HepG2 (cell line): ENCODE results near the gene KLF16. TPM values are rescaled to one million over a fixed set of nuclear protein-coding genes. Genes with fewer than 3 reads are reported as not detected.

Experiments used
- ARID5B ChIP-seq: IDR thresholded peaks from 2 replicates; pipeline ENCODE4 v1.4.0; 2020; ENCODE audit warnings: mild to moderate bottlenecking, missing genetic modification reagents
- CENPT ChIP-seq: sonication (generic); formaldehyde crosslinking; IDR thresholded peaks from 2 replicates; pipeline ENCODE4 v1.8.0; 2022; ENCODE audit warnings: low read depth, mild to moderate bottlenecking, moderate library complexity, missing genetic modification reagents
- EZH2 ChIP-seq: conservative IDR thresholded peaks from 2 replicates; pipeline ENCODE4 v1.6.1; 2012; ENCODE audit warnings: mild to moderate bottlenecking, low read depth, low read length, moderate library complexity
- HDAC2 ChIP-seq: sonication (generic); formaldehyde crosslinking; IDR thresholded peaks from 2 replicates; pipeline ENCODE4 v1.4.0; 2020; ENCODE audit warnings: missing genetic modification reagents
- HOXA3 ChIP-seq: sonication (generic); formaldehyde crosslinking; IDR thresholded peaks from 2 replicates; pipeline ENCODE4 v1.5.0; 2020; ENCODE audit warnings: missing genetic modification reagents
- KAT2B ChIP-seq: fragments of 150-350 bp; IDR thresholded peaks from 2 replicates; pipeline ENCODE4 v1.6.1; 2014; ENCODE audit warnings: low read depth, low read length, borderline replicate concordance
- KDM4B ChIP-seq: sonication (generic); formaldehyde crosslinking; IDR thresholded peaks from 2 replicates; pipeline ENCODE4 v1.4.0; 2020; ENCODE audit warnings: missing genetic modification reagents
- MYNN ChIP-seq: sonication (generic); formaldehyde crosslinking; IDR thresholded peaks from 2 replicates; pipeline ENCODE4 v1.4.0; 2020; ENCODE audit warnings: mild to moderate bottlenecking, low read depth, missing genetic modification reagents
- PCBP2 ChIP-seq: fragments of 200-400 bp; formaldehyde crosslinking; optimal IDR thresholded peaks from 2 replicates; pipeline ENCODE3; 2018; ENCODE audit warnings: low read length, low read depth; ENCODE audit not compliant: poor library complexity, severe bottlenecking
- PHF20 ChIP-seq: sonication (generic); formaldehyde crosslinking; IDR thresholded peaks from 2 replicates; pipeline ENCODE4 v1.5.0; 2020; ENCODE audit warnings: mild to moderate bottlenecking, missing genetic modification reagents
- POLR2A ChIP-seq, 2 experiments: IDR thresholded peaks; 2 replicates each; pipeline ENCODE4 v1.6.1; 2011; ENCODE audit warnings: low read depth in 2 of 2, low read length in 2 of 2, mild to moderate bottlenecking in 1 of 2, moderate library complexity in 1 of 2; ENCODE audit not compliant: insufficient read depth in 1 of 2
- PPARG ChIP-seq: conservative IDR thresholded peaks from 2 replicates; pipeline ENCODE4 v1.6.1; 2016; ENCODE audit warnings: missing biosample characterization, missing genetic modification reagents
- REXO4 ChIP-seq: sonication (generic); formaldehyde crosslinking; IDR thresholded peaks from 2 replicates; pipeline ENCODE4 v1.8.0; 2022; ENCODE audit warnings: missing genetic modification reagents, mild to moderate bottlenecking, borderline replicate concordance
- STAG1 ChIP-seq: sonication (generic); formaldehyde crosslinking; IDR thresholded peaks from 2 replicates; pipeline ENCODE4 v1.4.0; 2020; ENCODE audit warnings: missing genetic modification reagents
- THAP7 ChIP-seq: sonication (generic); formaldehyde crosslinking; IDR thresholded peaks from 2 replicates; pipeline ENCODE4 v1.8.1; 2023; ENCODE audit warnings: mild to moderate bottlenecking, missing genetic modification reagents
- YY1 ChIP-seq: IDR thresholded peaks from 2 replicates; pipeline ENCODE4 v1.6.1; 2011; ENCODE audit warnings: low read length, low read depth, moderate library complexity, mild to moderate bottlenecking; ENCODE audit not compliant: insufficient read depth, insufficient replicate concordance
- ZBTB34 ChIP-seq: sonication (generic); formaldehyde crosslinking; IDR thresholded peaks from 2 replicates; pipeline ENCODE4 v1.8.0; 2022; ENCODE audit warnings: mild to moderate bottlenecking, missing genetic modification reagents
- ZFY ChIP-seq: sonication (generic); formaldehyde crosslinking; IDR thresholded peaks from 2 replicates; pipeline ENCODE4 v1.4.0; 2020; ENCODE audit warnings: missing genetic modification reagents
- ZNF234 ChIP-seq: sonication (generic); formaldehyde crosslinking; conservative IDR thresholded peaks from 2 replicates; pipeline ENCODE4 v1.5.1; 2020; ENCODE audit warnings: mild to moderate bottlenecking, missing genetic modification reagents
- ZNF260 ChIP-seq: sonication (generic); formaldehyde crosslinking; IDR thresholded peaks from 2 replicates; pipeline ENCODE4 v1.4.0; 2020; ENCODE audit warnings: missing genetic modification reagents, low read depth, mild to moderate bottlenecking, borderline replicate concordance
- ZNF282 ChIP-seq: fragments of 450-650 bp; IDR thresholded peaks from 2 replicates; pipeline ENCODE4 v1.6.1; 2018; ENCODE audit not compliant: partially characterized antibody
- ZNF615 ChIP-seq: sonication (generic); formaldehyde crosslinking; IDR thresholded peaks from 2 replicates; pipeline ENCODE4 v1.5.0; 2020; ENCODE audit warnings: mild to moderate bottlenecking, missing genetic modification reagents, borderline replicate concordance
- ZSCAN21 ChIP-seq: sonication (generic); formaldehyde crosslinking; IDR thresholded peaks from 2 replicates; pipeline ENCODE4 v1.8.0; 2022; ENCODE audit warnings: mild to moderate bottlenecking, missing genetic modification reagents, moderate library complexity, borderline replicate concordance
- polyA plus RNA-seq, 8 experiments: library from polyadenylated mRNA; depleted of rRNA in 3 of 8; stranded (reverse) in 7 of 8; unstranded in 1 of 8; fragments of >200 nt; fragmentation: Illumina TruSeq in 4 of 8; extraction: Trizol in 4 of 8; gene quantifications; 2 replicates each; pipeline versions ENCODE4 v1.2.1 to v1.2.3, GENCODE V29; 2011 to 2016; ENCODE audit warnings: low read depth in 4 of 8, missing spikeins in 1 of 8, mixed read lengths in 1 of 8; ENCODE audit not compliant: insufficient read depth in 1 of 8
- total RNA-seq, 5 experiments: library from RNA; depleted of rRNA; stranded (reverse); fragments of >200 nt; fragmentation: Illumina TruSeq; extraction: Trizol; gene quantifications; 2 replicates each; pipeline ENCODE4 v1.2.3, GENCODE V29; 2016; ENCODE audit warnings: low read depth in 1 of 5

Gene KLF16
- total and polyA plus RNA-seq, 2 of the 13 experiments (the other 11 are each of a cell fraction or from before 2014, with no cell fraction given) = 3.5 to 6.7 TPM

- TF ChIP-seq YY1 = peak; percentile 36
- peak; percentile 57; the same call in 1 of the 2 replicates for TF ChIP-seq HOXA3 (CRISPR knock-in tag)
- no peak for TF ChIP-seq HDAC2
- TF ChIP-seq ZBTB34 = peak; percentile 53; the same call in 1 of the 2 replicates
- TF ChIP-seq STAG1 (CRISPR knock-in tag) = no peak
- TF ChIP-seq ARID5B (CRISPR knock-in tag) = no peak
- no peak for TF ChIP-seq PCBP2
- TF ChIP-seq POLR2A (IDR thresholded peaks at IDR 0.05; ENCODE audit: insufficient read depth in 1 of 2, low read depth in 2 of 2, low read length in 2 of 2) = peak; percentile 43 to 65; a peak in 3 of 4 replicates
- TF ChIP-seq ZNF615 = no peak
- 0 out of 2 replicates have a peak, but pooled peaks have one; percentile 18 for TF ChIP-seq ZSCAN21
- no peak for TF ChIP-seq EZH2
- TF ChIP-seq PHF20 (CRISPR knock-in tag) = no peak; the same call in 1 of the 2 replicates
- no peak for TF ChIP-seq ZNF282
- TF ChIP-seq CENPT = no peak
- no peak for TF ChIP-seq KAT2B
- TF ChIP-seq ZFY (CRISPR knock-in tag) = peak; percentile 67
- TF ChIP-seq ZNF234 (CRISPR knock-in tag) = no peak
- TF ChIP-seq ZNF260 (CRISPR knock-in tag) = no peak
- no peak for TF ChIP-seq REXO4 (CRISPR knock-in tag)
- TF ChIP-seq KDM4B (CRISPR knock-in tag) = no peak
- no peak for TF ChIP-seq THAP7 (CRISPR knock-in tag)
- TF ChIP-seq MYNN (CRISPR knock-in tag) = no peak
- TF ChIP-seq PPARG (CRISPR knock-in tag) = no peak
Observed at GRCh38 chr19:1839658-1840540, 23.5 kb downstream of the KLF16 start (continued).
